GM19193 (cell line): ENCODE results near the gene S100A2.

Experiments
- POLR2A ChIP-seq: IDR thresholded peaks from 4 replicates; pipeline ENCODE4 v1.6.1; 2011; ENCODE audit not compliant: insufficient read depth, insufficient read length; ENCODE audit errors: extremely low read depth

Gene S100A2

GRCh38 chr1:153553830-153554541, 11.7 kb downstream of the S100A2 start:
- TF ChIP-seq POLR2A = no peak

- no peak for TF ChIP-seq POLR2A
These were observed 12.5 kb downstream of the S100A2 start for GRCh38 chr1:153553096-153553495.

GRCh38 chr1:153552335-153552734, 13.3 kb downstream of the S100A2 start:
- TF ChIP-seq POLR2A = no peak

- TF ChIP-seq POLR2A = no peak
These were observed 14.7 kb downstream of the S100A2 start for GRCh38 chr1:153550827-153551500.

- no peak for TF ChIP-seq POLR2A
These were observed 15.3 kb downstream of the S100A2 start for GRCh38 chr1:153550398-153550758.

GRCh38 chr1:153549741-153550397, 15.8 kb downstream of the S100A2 start:
- no peak for TF ChIP-seq POLR2A

- TF ChIP-seq POLR2A = no peak
These were observed 16.6 kb downstream of the S100A2 start, which contains the start of gene S100A3 for GRCh38 chr1:153548722-153549688. Gene S100A3 (minus strand): TSS chr1:153549258. CDS start chr1:153548485, 773 bp downstream.

GRCh38 chr1:153547560-153548551, 17.8 kb downstream of the S100A2 start:
- TF ChIP-seq POLR2A = no peak

- TF ChIP-seq POLR2A = no peak
These were observed 18.7 kb downstream of the S100A2 start for GRCh38 chr1:153546796-153547559.

- no peak for TF ChIP-seq POLR2A
These were observed 19.3 kb downstream of the S100A2 start for GRCh38 chr1:153546371-153546770.

GRCh38 chr1:153545067-153546055, 20.3 kb downstream of the S100A2 start, which contains the start of gene S100A4:
Gene S100A4 (minus strand): TSS chr1:153545806. CDS start chr1:153544794, 1,012 bp downstream.
- TF ChIP-seq POLR2A = peak; percentile 41
